Activated T-cell treated with anti-CD3 and anti-CD28 coated beads, Interleukin-2, amount 50 U/mL, for 48 hours (primary cell): Measurements from ENCODE around the gene SGTB.
A peak's percentile ranks its signal among the peaks of the same experiment; 100 is the strongest.
"Not testable (repeated sequence)": the region's sequence is repeated elsewhere in the genome, so short reads cannot be mapped to it uniquely, and the experiment has no call there.

Experiments used
- DNase-seq, 2 experiments: peaks; one replicate each; pipeline ENCODE4 v3.0.0-alpha.2; 2020

SGTB gene

GRCh38 chr5:65663804-65664521, 57.9 kb downstream of the SGTB start:
- no peak for DNase-seq

- DNase-seq = no peak
Observed at GRCh38 chr5:65654713-65655112, 67.2 kb downstream of the SGTB start.

- DNase-seq = no peak
Observed at GRCh38 chr5:65651144-65651543, 70.8 kb downstream of the SGTB start.

- DNase-seq = no peak
Observed at GRCh38 chr5:65647941-65648340, 74.0 kb downstream of the SGTB start.

- DNase-seq = no peak
Observed at GRCh38 chr5:65646938-65647337, 75.0 kb downstream of the SGTB start.

- no peak for DNase-seq
Observed at GRCh38 chr5:65640240-65640639, 81.7 kb downstream of the SGTB start.

- no peak for DNase-seq
Observed at GRCh38 chr5:65630981-65631380, 90.9 kb downstream of the SGTB start.

GRCh38 chr5:65625743-65626142, 96.2 kb downstream of the SGTB start:
- DNase-seq = no peak

- DNase-seq = peak; percentile 78 to 81
Observed at GRCh38 chr5:65624571-65625555, 97.0 kb downstream of the SGTB start, which contains the start of the genes SHLD3 and TRAPPC13. Gene SHLD3, plus strand, starts transcription at chr5:65625027. Its CDS starts 4,561 bp downstream, at chr5:65629588. Gene TRAPPC13, plus strand, starts transcription at chr5:65625027. Its CDS starts 34 bp downstream, at chr5:65625061.

- peak; percentile 89 to 91 for DNase-seq
Observed at GRCh38 chr5:65624025-65624570, 97.8 kb downstream of the SGTB start, which contains the start of gene TRIM23. Gene TRIM23, minus strand, starts transcription at chr5:65624333. Its CDS starts 59 bp downstream, at chr5:65624274.

- no peak for DNase-seq
Observed at GRCh38 chr5:65623482-65623881, 98.4 kb downstream of the SGTB start.

- not testable (repeated sequence) for DNase-seq
Observed at GRCh38 chr5:65621961-65622360, 99.9 kb downstream of the SGTB start.

- no peak for DNase-seq
Observed at GRCh38 chr5:65620021-65620420, 101.9 kb downstream of the SGTB start.
